Measurements from ENCODE around the gene TSBP1.
"Not testable (repeated sequence)": the region's sequence is repeated elsewhere in the genome, so short reads cannot be mapped to it uniquely, and the experiment has no call there.

Gene TSBP1

GRCh38 chr6:32375739-32376529 is 4.2 kb upstream of the TSBP1 start:
- no peak for DNase-seq (ENCODE audit: low read depth in 2 of 2)

GRCh38 chr6:32371229-32371628 is 474 bp downstream of the TSBP1 start:
- no peak for DNase-seq (ENCODE audit: low read depth in 2 of 2)

- DNase-seq (ENCODE audit: low read depth in 2 of 2): no peak
Observed at GRCh38 chr6:32370505-32370904, 1.2 kb downstream of the TSBP1 start.

- no peak for DNase-seq (ENCODE audit: low read depth in 2 of 2)
Observed at GRCh38 chr6:32369660-32370059, 2.0 kb downstream of the TSBP1 start.

GRCh38 chr6:32367644-32368043 is 4.1 kb downstream of the TSBP1 start:
- no peak for DNase-seq (ENCODE audit: low read depth in 2 of 2)

- DNase-seq (ENCODE audit: low read depth in 2 of 2): not testable (repeated sequence)
Observed at GRCh38 chr6:32359225-32359624, 12.5 kb downstream of the TSBP1 start.

- DNase-seq (ENCODE audit: low read depth in 2 of 2): not testable (repeated sequence)
Observed at GRCh38 chr6:32358548-32358947, 13.2 kb downstream of the TSBP1 start.

- DNase-seq (ENCODE audit: low read depth in 2 of 2): no peak
Observed at GRCh38 chr6:32355018-32355417, 16.7 kb downstream of the TSBP1 start.

- no peak for DNase-seq (ENCODE audit: low read depth in 2 of 2)
Observed at GRCh38 chr6:32353348-32353747, 18.4 kb downstream of the TSBP1 start.

- no peak for DNase-seq (ENCODE audit: low read depth in 2 of 2)
Observed at GRCh38 chr6:32340242-32340641, 31.5 kb downstream of the TSBP1 start.

- no peak for DNase-seq (ENCODE audit: low read depth in 2 of 2)
Observed at GRCh38 chr6:32337186-32337805, 34.4 kb downstream of the TSBP1 start.

GRCh38 chr6:32332433-32332832 is 39.3 kb downstream of the TSBP1 start:
- no peak for DNase-seq (ENCODE audit: low read depth in 2 of 2)

- no peak for DNase-seq (ENCODE audit: low read depth in 2 of 2)
Observed at GRCh38 chr6:32329141-32329540, 42.6 kb downstream of the TSBP1 start.

- DNase-seq (ENCODE audit: low read depth in 2 of 2): no peak
Observed at GRCh38 chr6:32327103-32327502, 44.6 kb downstream of the TSBP1 start.

GRCh38 chr6:32318501-32318900 is 53.2 kb downstream of the TSBP1 start:
- DNase-seq (ENCODE audit: low read depth in 2 of 2): no peak

- no peak for DNase-seq (ENCODE audit: low read depth in 2 of 2)
Observed at GRCh38 chr6:32317541-32317940, 54.2 kb downstream of the TSBP1 start.

- DNase-seq (ENCODE audit: low read depth in 2 of 2): no peak
Observed at GRCh38 chr6:32313964-32314363, 57.7 kb downstream of the TSBP1 start.

- no peak for DNase-seq (ENCODE audit: low read depth in 2 of 2)
Observed at GRCh38 chr6:32298632-32299336, 72.9 kb downstream of the TSBP1 start.

- not testable (repeated sequence) for DNase-seq (ENCODE audit: low read depth in 2 of 2)
Observed at GRCh38 chr6:32294980-32295379, 76.7 kb downstream of the TSBP1 start.

GRCh38 chr6:32294566-32294965 is 77.1 kb downstream of the TSBP1 start:
- no peak for DNase-seq (ENCODE audit: low read depth in 2 of 2)

GRCh38 chr6:32293695-32294094 is 78.0 kb downstream of the TSBP1 start:
- DNase-seq (ENCODE audit: low read depth in 2 of 2): no peak

GRCh38 chr6:32291543-32291942 is 80.2 kb downstream of the TSBP1 start:
- DNase-seq (ENCODE audit: low read depth in 2 of 2): no peak
